HG02610 (cell line): Measurements from ENCODE around the gene NAGK.
"Not testable (repeated sequence)": the region's sequence is repeated elsewhere in the genome, so short reads cannot be mapped to it uniquely, and the experiment has no call there.

ENCODE experiments used
- ATAC-seq: cut with Tn5 transposase; IDR thresholded peaks from one replicate; pipeline ENCODE4 v1.9.1; 2021; ENCODE audit warnings: mild to moderate bottlenecking, moderate library complexity; ENCODE audit not compliant: unreplicated experiment

The NAGK gene

DNA sequence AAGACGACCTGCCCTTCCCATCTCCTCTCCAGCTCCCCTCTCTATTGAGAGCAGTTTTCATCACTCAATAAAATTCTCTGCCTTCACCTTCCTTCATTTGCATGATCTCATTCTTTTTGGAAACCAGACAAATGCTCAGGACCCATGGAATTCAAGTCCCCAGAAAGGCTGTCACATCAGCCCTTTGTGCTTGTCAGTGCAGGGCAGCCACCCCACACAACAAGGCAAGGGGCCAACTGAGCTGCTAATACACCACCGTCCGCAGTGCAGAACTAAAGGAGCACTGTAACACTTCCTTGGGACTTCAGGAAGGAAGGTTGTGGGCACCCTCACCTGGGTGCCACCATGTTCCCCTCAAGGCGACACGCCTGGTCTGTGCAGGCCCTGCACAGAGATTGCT, 35.4 kb downstream of the NAGK start:
- ATAC-seq = no peak

GRCh38 chr2:71106463-71106862, 38.0 kb downstream of the NAGK start:
- not testable (repeated sequence) for ATAC-seq

- no peak for ATAC-seq
These were observed 39.6 kb downstream of the NAGK start for GRCh38 chr2:71108091-71108490.

DNA sequence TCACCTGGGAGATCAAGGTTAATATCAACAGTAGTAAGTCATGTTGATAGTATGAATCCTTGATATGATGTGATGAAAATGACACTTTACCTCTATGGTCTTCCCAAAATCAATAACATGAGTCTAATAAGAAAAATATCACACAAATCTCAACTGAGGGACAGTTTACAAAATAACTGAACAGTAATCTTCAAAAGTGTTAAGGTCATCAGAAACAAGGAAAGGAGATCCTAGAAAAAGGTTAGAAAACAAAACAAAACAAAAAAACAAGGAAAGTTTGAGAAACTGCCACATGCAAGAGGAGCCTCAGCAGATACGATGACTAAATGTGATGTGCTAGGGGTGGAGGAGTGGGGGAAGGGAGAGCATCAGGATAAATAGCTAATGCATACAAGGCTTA, 45.4 kb downstream of the NAGK start:
- no peak for ATAC-seq

GRCh38 chr2:71117063-71117462, 48.6 kb downstream of the NAGK start:
- ATAC-seq = no peak

- ATAC-seq = no peak
These were observed 51.7 kb downstream of the NAGK start for GRCh38 chr2:71120195-71120594.

DNA sequence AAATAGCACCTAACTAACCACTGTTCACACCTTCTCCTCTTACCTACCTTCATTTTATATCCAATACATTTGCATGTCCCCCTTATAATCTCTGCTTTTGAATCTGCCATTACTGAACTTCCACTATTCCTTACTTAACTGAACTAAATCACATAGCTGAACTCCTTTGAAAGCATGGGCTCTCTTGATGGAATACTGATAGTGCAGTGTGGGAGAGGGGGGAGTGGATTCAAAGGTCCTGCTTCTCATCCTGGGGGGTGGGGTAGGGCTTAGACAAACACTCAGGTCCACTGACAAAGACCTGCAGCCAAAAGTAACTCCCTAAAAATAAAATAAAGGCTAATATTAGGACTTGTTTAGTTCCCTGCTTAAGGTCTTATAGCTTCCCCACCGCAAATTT, 53.0 kb downstream of the NAGK start:
- ATAC-seq = no peak

DNA sequence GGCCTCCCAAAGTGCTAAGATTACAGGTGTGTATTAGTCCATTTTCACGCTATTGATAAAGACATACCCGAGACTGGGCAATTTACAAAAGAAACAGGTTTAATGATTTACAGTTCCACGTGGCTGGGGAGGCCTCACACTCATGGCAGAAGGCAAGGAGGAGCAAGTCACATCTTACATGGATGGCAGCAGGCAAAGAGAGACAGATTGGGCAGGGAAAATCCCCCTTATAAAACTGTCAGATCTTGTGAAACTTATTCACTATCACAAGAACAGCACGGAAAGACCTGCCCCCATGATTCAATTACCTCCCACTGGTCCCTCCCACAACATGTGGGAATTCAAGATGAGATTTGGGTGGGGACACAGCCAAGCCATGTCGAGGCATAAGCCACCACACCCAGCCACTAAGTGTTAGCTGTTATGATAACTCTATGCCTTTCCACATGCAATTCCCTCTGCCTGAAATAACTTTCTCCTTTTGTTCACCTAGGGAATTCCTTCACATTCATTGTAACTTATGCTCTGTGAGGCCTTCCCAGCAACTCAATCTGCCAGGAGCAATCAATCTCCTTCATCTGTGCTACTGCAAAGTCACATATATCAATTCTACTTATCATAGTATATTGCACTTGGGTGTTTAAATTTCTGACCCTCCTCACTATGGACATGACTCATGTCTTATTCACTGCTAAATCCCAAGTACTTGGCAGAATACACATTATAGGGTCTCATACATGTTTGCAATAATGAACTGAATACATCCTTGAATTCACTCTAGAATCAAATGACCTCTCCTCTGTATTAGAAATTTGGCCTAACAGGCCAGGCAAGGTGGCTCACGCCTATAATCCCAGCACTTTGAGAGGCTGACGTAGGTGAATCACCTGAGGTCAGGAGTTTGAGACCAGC, 54.2 kb downstream of the NAGK start:
- no peak for ATAC-seq

- no peak for ATAC-seq
These were observed 57.3 kb downstream of the NAGK start for GRCh38 chr2:71125506-71126294.

GRCh38 chr2:71126957-71127356, 58.5 kb downstream of the NAGK start:
- no peak for ATAC-seq
